GM12878 (cell line): ENCODE results near the gene GTF2A1. TPM values are rescaled to one million over a fixed set of nuclear protein-coding genes. Genes with fewer than 3 reads are reported as not detected.

Experiments used
- BMI1 ChIP-seq: fragments of 450-650 bp; IDR thresholded peaks from 2 replicates; pipeline ENCODE4 v1.6.1; 2016; ENCODE audit warnings: mild to moderate bottlenecking, moderate library complexity, borderline replicate concordance
- CBX5 ChIP-seq: sonication (generic); IDR thresholded peaks from 2 replicates; pipeline ENCODE4 v1.6.1; 2016; ENCODE audit warnings: low read depth, moderate library complexity, mild to moderate bottlenecking, inconsistent platforms
- CEBPB ChIP-seq, 2 experiments: fragments of 150-350 bp in 1 of 2; IDR thresholded peaks; 2 replicates each; pipeline ENCODE4 v1.6.1; 2012 to 2014; ENCODE audit warnings: low read depth in 2 of 2, low read length in 2 of 2, borderline replicate concordance in 1 of 2, inconsistent platforms in 1 of 2
- ESRRA ChIP-seq: IDR thresholded peaks from 2 replicates; pipeline ENCODE4 v1.6.1; 2012; ENCODE audit warnings: mild to moderate bottlenecking, low read length, improper control_type of control experiment
- FOXK2 ChIP-seq: fragments of 450-650 bp; IDR thresholded peaks from 2 replicates; pipeline ENCODE4 v1.6.1; 2017; ENCODE audit warnings: mild to moderate bottlenecking, moderate library complexity
- IKZF2 ChIP-seq, 2 experiments: fragments of 450-650 bp; IDR thresholded peaks; 2 replicates each; pipeline ENCODE4 v1.6.1; 2017; ENCODE audit warnings: mild to moderate bottlenecking in 2 of 2, moderate library complexity in 2 of 2
- KAT2A ChIP-seq: conservative IDR thresholded peaks from 2 replicates; pipeline ENCODE4 v1.6.1; 2011; ENCODE audit warnings: low read depth, low read length; ENCODE audit not compliant: control insufficient read depth
- MTA3 ChIP-seq: IDR thresholded peaks from 2 replicates; pipeline ENCODE4 v1.6.1; 2012; ENCODE audit warnings: low read length, inconsistent platforms, borderline replicate concordance
- NR2C1 ChIP-seq: fragments of 450-650 bp; IDR thresholded peaks from 2 replicates; pipeline ENCODE4 v1.6.1; 2017; ENCODE audit warnings: antibody characterized with exemption, mild to moderate bottlenecking, moderate library complexity
- NRF1 ChIP-seq: conservative IDR thresholded peaks from 2 replicates; pipeline ENCODE4 v1.6.1; 2011; ENCODE audit warnings: mild to moderate bottlenecking, low read depth, low read length, improper control_type of control experiment
- RBBP5 ChIP-seq: fragments of 200-600 bp; sonication (generic); conservative IDR thresholded peaks from 2 replicates; pipeline ENCODE4 v1.6.1; 2016
- RCOR1 ChIP-seq: conservative IDR thresholded peaks from 2 replicates; pipeline ENCODE4 v1.6.1; 2012; ENCODE audit warnings: low read depth, low read length, improper control_type of control experiment
- SREBF1 ChIP-seq: IDR thresholded peaks from 2 replicates; pipeline ENCODE4 v1.6.1; 2012; ENCODE audit warnings: mild to moderate bottlenecking, low read length
- TCF12 ChIP-seq: IDR thresholded peaks from 2 replicates; pipeline ENCODE4 v1.6.1; 2011; ENCODE audit warnings: low read depth, mild to moderate bottlenecking, low read length
- ZNF207 ChIP-seq: fragments of 450-650 bp; IDR thresholded peaks from 2 replicates; pipeline ENCODE4 v1.6.1; 2014; ENCODE audit warnings: antibody characterized with exemption, mild to moderate bottlenecking, borderline replicate concordance
- polyA plus RNA-seq, 11 experiments: library from polyadenylated mRNA; depleted of rRNA in 4 of 11; unstranded in 6 of 11; stranded (reverse) in 5 of 11; fragments of >200 nt; fragmentation: Nextera tagmentation in 4 of 11; fragmentation: Illumina TruSeq in 1 of 11; extraction: Ambion mirVana in 4 of 11; extraction: Trizol in 1 of 11; gene quantifications; 1 replicate in 1 of 11; 2 replicates in 10 of 11; pipeline versions ENCODE4 v1.2.1 to v1.2.3, GENCODE V29; 2011 to 2016; ENCODE audit warnings: inconsistent platforms in 2 of 11, missing spikeins in 2 of 11, low read depth in 1 of 11
- total RNA-seq, 4 experiments: library from RNA; depleted of rRNA in 3 of 4; stranded (reverse); fragments of >200 nt in 3 of 4; fragmentation: Illumina TruSeq in 1 of 4; extraction: Trizol in 1 of 4; gene quantifications; 2 replicates each; pipeline versions ENCODE4 v1.2.1 to v1.2.3, GENCODE V29; 2013 to 2021
- TF ChIP-seq, protein P1 (sequence below): fragments of 450-650 bp; IDR thresholded peaks from 2 replicates; pipeline ENCODE4 v1.6.1; 2017; ENCODE audit warnings: mild to moderate bottlenecking, moderate library complexity
- TF ChIP-seq, protein P2 (sequence below): fragments of 450-650 bp; IDR thresholded peaks from 2 replicates; pipeline ENCODE4 v1.6.1; 2018; ENCODE audit warnings: mild to moderate bottlenecking, low read depth, moderate library complexity; ENCODE audit not compliant: partially characterized antibody
- TF ChIP-seq, protein P3 (sequence below), 3 experiments: IDR thresholded peaks in 2 of 3; conservative IDR thresholded peaks in 1 of 3; 2 replicates each; pipeline ENCODE4 v1.5.1; 2011; ENCODE audit warnings: low read depth in 3 of 3, low read length in 3 of 3, mild to moderate bottlenecking in 3 of 3, control low read depth in 2 of 3, moderate library complexity in 2 of 3, inconsistent platforms in 1 of 3, mixed read lengths in 1 of 3; ENCODE audit not compliant: control insufficient read depth in 2 of 3, insufficient read depth in 1 of 3; ENCODE audit errors: extremely low read depth in 1 of 3
- TF ChIP-seq, protein P4 (sequence below): IDR thresholded peaks from 2 replicates; pipeline ENCODE4 v1.6.1; 2011; ENCODE audit warnings: mild to moderate bottlenecking, low read depth, low read length, moderate library complexity; ENCODE audit not compliant: insufficient replicate concordance

The GTF2A1 gene
- total and polyA plus RNA-seq, 10 of the 15 experiments (the other 5 are each of a cell fraction or from before 2014, with no cell fraction given): 2.5 to 28.7 (median 14.9) TPM

DNA sequence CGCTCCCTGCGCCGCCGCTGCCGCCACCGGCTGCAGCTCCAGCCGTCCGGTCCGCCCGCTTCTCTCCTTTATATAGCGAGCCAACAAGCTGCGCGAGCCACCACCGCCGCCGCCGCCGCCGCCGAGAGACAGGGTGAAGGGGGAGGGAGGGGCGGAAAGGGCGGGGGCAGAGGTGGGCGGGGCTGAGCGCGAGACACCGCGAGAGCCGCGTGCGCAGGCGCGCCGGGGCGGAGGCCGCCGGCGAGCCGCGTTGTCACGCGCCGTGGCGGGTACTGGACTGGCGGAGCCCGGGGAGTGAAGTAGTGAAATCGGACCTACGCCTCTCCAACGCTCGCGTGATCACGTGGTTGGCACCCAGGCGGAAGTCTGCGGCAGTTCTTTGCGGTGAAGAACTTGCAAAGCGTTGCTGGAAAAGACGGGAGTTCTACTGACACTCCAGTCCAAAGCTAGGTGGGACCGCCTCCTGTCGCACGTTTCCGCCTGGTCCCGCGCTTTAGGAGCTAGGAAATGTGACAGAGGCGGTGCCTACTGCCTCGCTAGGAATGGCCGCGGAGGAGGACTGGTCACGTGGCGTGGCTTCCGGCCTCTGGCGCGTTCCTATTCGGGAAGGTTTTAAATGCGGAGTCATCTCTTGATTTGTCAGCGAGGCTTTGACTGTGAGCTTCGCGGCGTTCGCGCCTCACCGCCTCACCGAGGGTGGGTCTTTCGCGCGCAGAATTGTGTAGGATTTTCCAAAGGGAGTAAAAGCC is at the start of gene GTF2A1 (continued):
- TF ChIP-seq, protein P1, sequence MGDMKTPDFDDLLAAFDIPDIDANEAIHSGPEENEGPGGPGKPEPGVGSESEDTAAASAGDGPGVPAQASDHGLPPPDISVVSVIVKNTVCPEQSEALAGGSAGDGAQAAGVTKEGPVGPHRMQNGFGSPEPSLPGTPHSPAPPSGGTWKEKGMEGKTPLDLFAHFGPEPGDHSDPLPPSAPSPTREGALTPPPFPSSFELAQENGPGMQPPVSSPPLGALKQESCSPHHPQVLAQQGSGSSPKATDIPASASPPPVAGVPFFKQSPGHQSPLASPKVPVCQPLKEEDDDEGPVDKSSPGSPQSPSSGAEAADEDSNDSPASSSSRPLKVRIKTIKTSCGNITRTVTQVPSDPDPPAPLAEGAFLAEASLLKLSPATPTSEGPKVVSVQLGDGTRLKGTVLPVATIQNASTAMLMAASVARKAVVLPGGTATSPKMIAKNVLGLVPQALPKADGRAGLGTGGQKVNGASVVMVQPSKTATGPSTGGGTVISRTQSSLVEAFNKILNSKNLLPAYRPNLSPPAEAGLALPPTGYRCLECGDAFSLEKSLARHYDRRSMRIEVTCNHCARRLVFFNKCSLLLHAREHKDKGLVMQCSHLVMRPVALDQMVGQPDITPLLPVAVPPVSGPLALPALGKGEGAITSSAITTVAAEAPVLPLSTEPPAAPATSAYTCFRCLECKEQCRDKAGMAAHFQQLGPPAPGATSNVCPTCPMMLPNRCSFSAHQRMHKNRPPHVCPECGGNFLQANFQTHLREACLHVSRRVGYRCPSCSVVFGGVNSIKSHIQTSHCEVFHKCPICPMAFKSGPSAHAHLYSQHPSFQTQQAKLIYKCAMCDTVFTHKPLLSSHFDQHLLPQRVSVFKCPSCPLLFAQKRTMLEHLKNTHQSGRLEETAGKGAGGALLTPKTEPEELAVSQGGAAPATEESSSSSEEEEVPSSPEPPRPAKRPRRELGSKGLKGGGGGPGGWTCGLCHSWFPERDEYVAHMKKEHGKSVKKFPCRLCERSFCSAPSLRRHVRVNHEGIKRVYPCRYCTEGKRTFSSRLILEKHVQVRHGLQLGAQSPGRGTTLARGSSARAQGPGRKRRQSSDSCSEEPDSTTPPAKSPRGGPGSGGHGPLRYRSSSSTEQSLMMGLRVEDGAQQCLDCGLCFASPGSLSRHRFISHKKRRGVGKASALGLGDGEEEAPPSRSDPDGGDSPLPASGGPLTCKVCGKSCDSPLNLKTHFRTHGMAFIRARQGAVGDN: peak; percentile 85
- TF ChIP-seq TCF12 (peak; percentile 89), CEBPB (IDR thresholded peaks at IDR 0.05; ENCODE audit: borderline replicate concordance in 1 of 2, low read depth in 2 of 2, low read length in 2 of 2) (no peak), KAT2A (no peak; the same call in 1 of the 2 replicates), IKZF2 (IDR thresholded peaks at IDR 0.05) (peak; percentile 68 to 77; a peak in 3 of 4 replicates), BMI1 (no peak), NR2C1 (no peak), ESRRA (no peak), ZNF207 (peak; percentile 86; the same call in 1 of the 2 replicates), RCOR1 (no peak), CBX5 (peak; percentile 79), SREBF1 (no peak), RBBP5 (no peak), MTA3 (no peak), FOXK2 (no peak), NRF1 (peak; percentile 78)
- TF ChIP-seq, protein P2, sequence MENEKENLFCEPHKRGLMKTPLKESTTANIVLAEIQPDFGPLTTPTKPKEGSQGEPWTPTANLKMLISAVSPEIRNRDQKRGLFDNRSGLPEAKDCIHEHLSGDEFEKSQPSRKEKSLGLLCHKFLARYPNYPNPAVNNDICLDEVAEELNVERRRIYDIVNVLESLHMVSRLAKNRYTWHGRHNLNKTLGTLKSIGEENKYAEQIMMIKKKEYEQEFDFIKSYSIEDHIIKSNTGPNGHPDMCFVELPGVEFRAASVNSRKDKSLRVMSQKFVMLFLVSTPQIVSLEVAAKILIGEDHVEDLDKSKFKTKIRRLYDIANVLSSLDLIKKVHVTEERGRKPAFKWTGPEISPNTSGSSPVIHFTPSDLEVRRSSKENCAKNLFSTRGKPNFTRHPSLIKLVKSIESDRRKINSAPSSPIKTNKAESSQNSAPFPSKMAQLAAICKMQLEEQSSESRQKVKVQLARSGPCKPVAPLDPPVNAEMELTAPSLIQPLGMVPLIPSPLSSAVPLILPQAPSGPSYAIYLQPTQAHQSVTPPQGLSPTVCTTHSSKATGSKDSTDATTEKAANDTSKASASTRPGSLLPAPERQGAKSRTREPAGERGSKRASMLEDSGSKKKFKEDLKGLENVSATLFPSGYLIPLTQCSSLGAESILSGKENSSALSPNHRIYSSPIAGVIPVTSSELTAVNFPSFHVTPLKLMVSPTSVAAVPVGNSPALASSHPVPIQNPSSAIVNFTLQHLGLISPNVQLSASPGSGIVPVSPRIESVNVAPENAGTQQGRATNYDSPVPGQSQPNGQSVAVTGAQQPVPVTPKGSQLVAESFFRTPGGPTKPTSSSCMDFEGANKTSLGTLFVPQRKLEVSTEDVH: peak; percentile 92
- TF ChIP-seq, protein P3, sequence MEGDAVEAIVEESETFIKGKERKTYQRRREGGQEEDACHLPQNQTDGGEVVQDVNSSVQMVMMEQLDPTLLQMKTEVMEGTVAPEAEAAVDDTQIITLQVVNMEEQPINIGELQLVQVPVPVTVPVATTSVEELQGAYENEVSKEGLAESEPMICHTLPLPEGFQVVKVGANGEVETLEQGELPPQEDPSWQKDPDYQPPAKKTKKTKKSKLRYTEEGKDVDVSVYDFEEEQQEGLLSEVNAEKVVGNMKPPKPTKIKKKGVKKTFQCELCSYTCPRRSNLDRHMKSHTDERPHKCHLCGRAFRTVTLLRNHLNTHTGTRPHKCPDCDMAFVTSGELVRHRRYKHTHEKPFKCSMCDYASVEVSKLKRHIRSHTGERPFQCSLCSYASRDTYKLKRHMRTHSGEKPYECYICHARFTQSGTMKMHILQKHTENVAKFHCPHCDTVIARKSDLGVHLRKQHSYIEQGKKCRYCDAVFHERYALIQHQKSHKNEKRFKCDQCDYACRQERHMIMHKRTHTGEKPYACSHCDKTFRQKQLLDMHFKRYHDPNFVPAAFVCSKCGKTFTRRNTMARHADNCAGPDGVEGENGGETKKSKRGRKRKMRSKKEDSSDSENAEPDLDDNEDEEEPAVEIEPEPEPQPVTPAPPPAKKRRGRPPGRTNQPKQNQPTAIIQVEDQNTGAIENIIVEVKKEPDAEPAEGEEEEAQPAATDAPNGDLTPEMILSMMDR (IDR thresholded peaks at IDR 0.05 in 2 of 3, conservative IDR thresholded peaks at IDR 0.05 in 1 of 3; ENCODE audit: control insufficient read depth in 2 of 3, extremely low read depth in 1 of 3, insufficient read depth in 1 of 3, low read depth in 3 of 3, low read length in 3 of 3): no peak
- TF ChIP-seq, protein P4, sequence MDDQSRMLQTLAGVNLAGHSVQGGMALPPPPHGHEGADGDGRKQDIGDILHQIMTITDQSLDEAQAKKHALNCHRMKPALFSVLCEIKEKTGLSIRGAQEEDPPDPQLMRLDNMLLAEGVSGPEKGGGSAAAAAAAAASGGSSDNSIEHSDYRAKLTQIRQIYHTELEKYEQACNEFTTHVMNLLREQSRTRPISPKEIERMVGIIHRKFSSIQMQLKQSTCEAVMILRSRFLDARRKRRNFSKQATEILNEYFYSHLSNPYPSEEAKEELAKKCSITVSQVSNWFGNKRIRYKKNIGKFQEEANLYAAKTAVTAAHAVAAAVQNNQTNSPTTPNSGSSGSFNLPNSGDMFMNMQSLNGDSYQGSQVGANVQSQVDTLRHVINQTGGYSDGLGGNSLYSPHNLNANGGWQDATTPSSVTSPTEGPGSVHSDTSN: no peak
